ENCODE measurements around the gene NME7.

NME7 gene

GRCh38 chr1:169245706-169246105 is 121.9 kb downstream of the NME7 start:
- Mint-ChIP-seq H3K4me1 (ENCODE audit: low read depth) (peaks cover 2% of the 10 kb centered on the region), H3K9me3 (peaks cover under 1% of the 10 kb centered on the region), H3K27ac (no peak overlapping the region), H3K4me3 (no peak overlapping the region), H3K27me3 (no peaks in the 10 kb centered on the region), H3K36me3 (ENCODE audit: low read depth) (no peaks in the 10 kb centered on the region)

- H3K4me1 Mint-ChIP-seq (ENCODE audit: low read depth) = peaks cover 6% of the 10 kb centered on the region
These were observed 127.0 kb downstream of the NME7 start for GRCh38 chr1:169240449-169241232.

GRCh38 chr1:169236880-169237279 is 130.7 kb downstream of the NME7 start:
- Mint-ChIP-seq H3K4me1 (ENCODE audit: low read depth) (peaks cover 6% of the 10 kb centered on the region), H3K27ac (no peak overlapping the region), H3K4me3 (no peak overlapping the region), H3K36me3 (ENCODE audit: low read depth) (peaks cover 16% of the 10 kb centered on the region), H3K9me3 (no peaks in the 10 kb centered on the region), H3K27me3 (no peaks in the 10 kb centered on the region)

More at GRCh38 chr1:169240449-169241232, 127.0 kb downstream of the NME7 start:
- Mint-ChIP-seq H3K36me3 (ENCODE audit: low read depth) (no peaks in the 10 kb centered on the region), H3K4me3 (no peak overlapping the region), H3K9me3 (no peaks in the 10 kb centered on the region), H3K27me3 (no peaks in the 10 kb centered on the region), H3K27ac (no peak overlapping the region)

- H3K36me3 Mint-ChIP-seq (ENCODE audit: low read depth) = peaks cover 16% of the 10 kb centered on the region
- no peak overlapping the region for H3K4me3 Mint-ChIP-seq
- no peaks in the 10 kb centered on the region for H3K9me3 Mint-ChIP-seq
- H3K4me1 Mint-ChIP-seq (ENCODE audit: low read depth) = peaks cover 6% of the 10 kb centered on the region
- H3K27me3 Mint-ChIP-seq = no peaks in the 10 kb centered on the region
- no peak overlapping the region for H3K27ac Mint-ChIP-seq
These were observed 131.5 kb downstream of the NME7 start for GRCh38 chr1:169236143-169236542.

- Mint-ChIP-seq H3K4me1 (ENCODE audit: low read depth) (peaks cover 3% of the 10 kb centered on the region), H3K9me3 (no peaks in the 10 kb centered on the region), H3K4me3 (no peak overlapping the region), H3K36me3 (ENCODE audit: low read depth) (peaks cover 20% of the 10 kb centered on the region), H3K27me3 (no peaks in the 10 kb centered on the region), H3K27ac (no peak overlapping the region)
These were observed 132.0 kb downstream of the NME7 start for GRCh38 chr1:169235568-169235967.

GRCh38 chr1:169234780-169235179 is 132.8 kb downstream of the NME7 start:
- Mint-ChIP-seq H3K27ac (no peak overlapping the region), H3K4me3 (no peak overlapping the region), H3K4me1 (ENCODE audit: low read depth) (no peaks in the 10 kb centered on the region), H3K27me3 (no peaks in the 10 kb centered on the region), H3K9me3 (no peaks in the 10 kb centered on the region), H3K36me3 (ENCODE audit: low read depth) (peaks cover 24% of the 10 kb centered on the region)

- Mint-ChIP-seq H3K36me3 (ENCODE audit: low read depth) (peaks cover 7% of the 10 kb centered on the region), H3K9me3 (no peaks in the 10 kb centered on the region)
These were observed 150.0 kb downstream of the NME7 start for GRCh38 chr1:169217636-169218035.

GRCh38 chr1:169214598-169214997 is 153.0 kb downstream of the NME7 start:
- peaks cover 7% of the 10 kb centered on the region for H3K36me3 Mint-ChIP-seq (ENCODE audit: low read depth)
- no peak overlapping the region for H3K27ac Mint-ChIP-seq
- H3K27me3 Mint-ChIP-seq = no peaks in the 10 kb centered on the region
- peaks cover 9% of the 10 kb centered on the region for H3K4me1 Mint-ChIP-seq (ENCODE audit: low read depth)
- H3K4me3 Mint-ChIP-seq = no peak overlapping the region
- H3K9me3 Mint-ChIP-seq = no peaks in the 10 kb centered on the region

More at GRCh38 chr1:169217636-169218035, 150.0 kb downstream of the NME7 start:
- Mint-ChIP-seq H3K4me3 (no peak overlapping the region), H3K4me1 (ENCODE audit: low read depth) (peaks cover 9% of the 10 kb centered on the region), H3K27me3 (no peaks in the 10 kb centered on the region), H3K27ac (no peak overlapping the region)

- Mint-ChIP-seq H3K36me3 (ENCODE audit: low read depth) (peaks cover 4% of the 10 kb centered on the region), H3K27ac (no peak overlapping the region), H3K4me3 (no peak overlapping the region), H3K4me1 (ENCODE audit: low read depth) (no peaks in the 10 kb centered on the region), H3K9me3 (no peaks in the 10 kb centered on the region), H3K27me3 (no peaks in the 10 kb centered on the region)
These were observed 155.5 kb downstream of the NME7 start for GRCh38 chr1:169212088-169212487.

- H3K4me3 Mint-ChIP-seq = no peak overlapping the region
- H3K36me3 Mint-ChIP-seq (ENCODE audit: low read depth) = no peaks in the 10 kb centered on the region
- no peaks in the 10 kb centered on the region for H3K4me1 Mint-ChIP-seq (ENCODE audit: low read depth)
- H3K27ac Mint-ChIP-seq = no peak overlapping the region
- H3K9me3 Mint-ChIP-seq = no peaks in the 10 kb centered on the region
- H3K27me3 Mint-ChIP-seq = no peaks in the 10 kb centered on the region
These were observed 159.6 kb downstream of the NME7 start for GRCh38 chr1:169207797-169208520.

- H3K4me1 Mint-ChIP-seq (ENCODE audit: low read depth) = no peaks in the 10 kb centered on the region
- no peak overlapping the region for H3K4me3 Mint-ChIP-seq
- no peak overlapping the region for H3K27ac Mint-ChIP-seq
These were observed 163.4 kb downstream of the NME7 start for GRCh38 chr1:169204157-169204556.

GRCh38 chr1:169202791-169203665 is 164.6 kb downstream of the NME7 start:
- H3K9me3 Mint-ChIP-seq = no peaks in the 10 kb centered on the region
- peaks cover under 1% of the 10 kb centered on the region for H3K36me3 Mint-ChIP-seq (ENCODE audit: low read depth)
- H3K4me3 Mint-ChIP-seq = no peak overlapping the region
- no peaks in the 10 kb centered on the region for H3K4me1 Mint-ChIP-seq (ENCODE audit: low read depth)
- H3K27ac Mint-ChIP-seq = no peak overlapping the region
- H3K27me3 Mint-ChIP-seq = no peaks in the 10 kb centered on the region

More at GRCh38 chr1:169204157-169204556, 163.4 kb downstream of the NME7 start:
- H3K27me3 Mint-ChIP-seq = no peaks in the 10 kb centered on the region
- H3K9me3 Mint-ChIP-seq = no peaks in the 10 kb centered on the region
- H3K36me3 Mint-ChIP-seq (ENCODE audit: low read depth) = no peaks in the 10 kb centered on the region

- Mint-ChIP-seq H3K27me3 (no peaks in the 10 kb centered on the region), H3K4me3 (no peak overlapping the region), H3K4me1 (ENCODE audit: low read depth) (no peaks in the 10 kb centered on the region), H3K9me3 (no peaks in the 10 kb centered on the region), H3K27ac (no peak overlapping the region), H3K36me3 (ENCODE audit: low read depth) (peaks cover 10% of the 10 kb centered on the region)
These were observed 166.4 kb downstream of the NME7 start for GRCh38 chr1:169201084-169201619.

GRCh38 chr1:169200319-169200718 is 167.3 kb downstream of the NME7 start:
- no peaks in the 10 kb centered on the region for H3K27me3 Mint-ChIP-seq
- no peak overlapping the region for H3K27ac Mint-ChIP-seq
- no peak overlapping the region for H3K4me3 Mint-ChIP-seq
- peaks cover 10% of the 10 kb centered on the region for H3K36me3 Mint-ChIP-seq (ENCODE audit: low read depth)
- no peaks in the 10 kb centered on the region for H3K4me1 Mint-ChIP-seq (ENCODE audit: low read depth)
- no peaks in the 10 kb centered on the region for H3K9me3 Mint-ChIP-seq

All from stimulated activated naive CD8-positive, alpha-beta T cell treated with anti-CD3 and anti-CD28 coated beads, Interleukin-15, Interleukin-2, amounts not matched to agents 100 ng/mL and 50 ng/mL, for 24 hours (primary cell).